Measurements from ENCODE around the gene KCNIP3.

Gene KCNIP3

GRCh38 chr2:95266781-95267430 is 30.2 kb upstream of the KCNIP3 start:
- TF ChIP-seq CTCF (IDR thresholded peaks at IDR 0.05) = no peak

- no peak for TF ChIP-seq CTCF (IDR thresholded peaks at IDR 0.05)
These were observed 29.5 kb upstream of the KCNIP3 start for GRCh38 chr2:95267458-95268210.

- TF ChIP-seq CTCF (IDR thresholded peaks at IDR 0.05) = no peak
These were observed 28.7 kb upstream of the KCNIP3 start for GRCh38 chr2:95268211-95269035.

GRCh38 chr2:95269036-95269680 is 28.0 kb upstream of the KCNIP3 start:
- TF ChIP-seq CTCF (IDR thresholded peaks at IDR 0.05) = no peak

- no peak for TF ChIP-seq CTCF (IDR thresholded peaks at IDR 0.05)
These were observed 26.5 kb upstream of the KCNIP3 start for GRCh38 chr2:95270541-95271081.

- TF ChIP-seq CTCF (IDR thresholded peaks at IDR 0.05) = no peak
These were observed 25.7 kb upstream of the KCNIP3 start for GRCh38 chr2:95271381-95271971.
